HG02759 (cell line): ENCODE data around the gene FMC1.
"Not testable (repeated sequence)": the region's sequence is repeated elsewhere in the genome, so short reads cannot be mapped to it uniquely, and the experiment has no call there.

Source experiments
- ATAC-seq: cut with Tn5 transposase; IDR thresholded peaks from one replicate; pipeline ENCODE4 v1.9.1; 2021; ENCODE audit warnings: mild to moderate bottlenecking, moderate library complexity; ENCODE audit not compliant: unreplicated experiment

Gene FMC1, protein sequence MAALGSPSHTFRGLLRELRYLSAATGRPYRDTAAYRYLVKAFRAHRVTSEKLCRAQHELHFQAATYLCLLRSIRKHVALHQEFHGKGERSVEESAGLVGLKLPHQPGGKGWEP

DNA sequence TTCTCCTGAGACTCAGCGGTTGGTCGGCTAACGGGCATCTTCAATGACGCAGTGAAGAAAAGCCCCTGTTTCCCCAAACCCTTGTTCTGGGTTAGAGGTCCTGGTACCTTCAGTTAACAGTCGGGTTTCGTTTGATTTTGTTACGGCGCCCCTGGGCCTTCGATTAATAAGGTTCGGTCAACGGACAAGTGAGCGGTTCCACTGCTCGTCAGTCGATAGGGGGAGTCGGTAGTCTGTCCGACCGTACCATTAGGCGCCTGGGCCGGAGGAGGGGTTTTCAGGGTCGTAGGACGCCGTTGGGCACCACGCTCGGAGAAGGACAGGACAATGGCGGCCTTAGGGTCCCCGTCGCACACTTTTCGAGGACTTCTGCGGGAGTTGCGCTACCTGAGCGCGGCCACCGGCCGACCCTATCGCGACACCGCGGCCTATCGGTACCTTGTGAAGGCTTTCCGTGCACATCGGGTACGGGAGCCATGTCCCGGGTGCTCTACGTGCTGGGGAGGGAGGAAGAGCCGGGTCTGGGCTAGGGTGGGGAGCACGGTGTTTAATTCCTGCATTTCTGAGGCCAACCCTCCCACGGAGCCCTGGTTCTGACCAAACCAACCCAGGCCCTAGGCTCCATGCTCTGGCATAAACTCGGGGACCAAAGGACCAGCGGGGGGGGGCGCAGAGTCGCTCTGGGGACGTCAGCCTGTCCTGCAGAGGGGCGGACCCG lies at the start of gene FMC1:
FMC1 (plus strand) TSS at position 280 of the 718 bp plus-strand sequence; CDS start at position 328, 48 bp downstream.
- peak; percentile 47 for ATAC-seq

DNA sequence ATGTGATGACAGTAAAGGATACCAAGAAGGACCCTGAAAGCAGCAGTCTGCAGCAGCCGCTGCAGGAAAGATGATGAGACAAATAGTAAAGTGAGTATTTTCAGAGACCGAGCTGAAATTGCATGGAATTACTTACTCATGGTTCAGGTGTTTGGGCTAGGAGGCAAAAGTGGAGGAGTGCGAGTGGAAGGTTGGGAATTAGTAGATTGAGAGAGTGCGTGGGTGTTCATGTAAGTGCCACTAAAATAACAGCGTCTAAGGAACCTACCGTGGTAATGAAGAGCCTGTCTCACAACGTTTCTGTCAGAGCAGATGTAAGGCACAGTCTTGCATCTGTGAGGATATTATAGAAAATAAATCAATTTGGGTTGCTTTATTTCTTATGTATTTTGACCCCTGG lies 48.3 kb upstream of the FMC1 start:
- ATAC-seq = no peak

DNA sequence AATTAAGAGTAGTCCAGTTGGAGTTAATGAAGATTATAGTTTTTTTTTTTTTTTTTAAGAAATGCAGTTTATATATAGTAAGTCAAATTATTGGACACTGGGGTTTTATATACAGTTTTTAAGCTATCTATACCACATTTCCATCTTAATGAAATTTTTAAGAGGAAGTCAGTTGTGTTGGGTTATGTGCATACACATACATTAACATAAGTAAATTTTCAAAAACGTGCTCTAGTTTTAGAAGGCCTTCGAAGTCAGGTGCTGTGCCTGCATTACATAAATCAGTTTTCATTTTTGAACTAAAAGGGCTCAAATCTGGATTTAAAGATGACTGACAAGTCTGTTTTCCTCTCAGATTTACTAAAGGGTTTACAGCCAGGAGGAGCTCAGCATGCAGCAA lies 47.6 kb upstream of the FMC1 start:
- no peak for ATAC-seq

DNA sequence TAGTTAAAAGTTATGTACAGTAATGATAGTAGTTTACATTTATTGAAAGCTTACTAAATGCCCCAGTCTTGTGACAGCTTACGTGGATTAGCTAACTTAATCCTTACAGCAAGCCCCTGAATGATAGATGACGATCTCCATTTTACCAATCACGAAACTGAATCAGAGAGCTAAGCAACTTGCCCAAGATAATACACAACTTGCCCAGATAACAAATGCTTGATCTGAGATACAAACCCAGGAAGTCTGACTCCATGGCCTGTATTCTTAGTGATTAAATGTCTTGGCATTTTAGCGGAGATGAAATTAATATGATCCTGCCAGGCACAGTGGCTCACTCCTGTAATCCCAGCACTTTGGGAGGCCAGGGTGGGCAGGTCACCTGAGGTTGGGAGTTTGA lies 46.9 kb upstream of the FMC1 start:
- no peak for ATAC-seq

DNA sequence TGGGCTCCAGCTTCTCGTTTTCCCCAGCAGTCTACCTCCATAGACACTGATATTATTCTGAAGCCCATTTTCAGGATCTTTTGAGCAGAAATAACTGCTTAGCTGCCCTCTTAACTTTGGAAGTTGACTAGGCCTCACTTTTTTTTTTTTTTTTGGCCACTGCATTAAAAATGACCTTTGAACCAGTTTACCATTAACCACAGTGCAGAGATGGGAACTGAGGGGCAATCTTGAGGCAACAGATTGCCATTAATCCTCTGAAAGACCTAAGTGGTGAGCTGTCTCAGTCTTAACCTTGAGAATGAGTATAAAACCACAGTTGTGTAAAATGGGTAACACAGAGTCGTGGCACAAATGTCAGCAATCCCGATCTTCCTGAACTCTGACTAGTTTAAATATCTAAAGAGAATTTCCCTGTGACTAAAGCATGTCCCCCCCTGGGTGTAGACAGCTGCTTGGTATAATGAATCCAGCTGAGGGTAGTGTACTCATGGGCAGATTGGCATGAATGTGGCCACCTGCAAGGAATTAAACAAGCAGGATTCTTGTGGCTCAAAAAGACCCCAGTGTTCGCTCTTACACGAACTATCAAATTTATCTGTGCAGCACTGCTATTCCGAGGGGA lies 46.1 kb upstream of the FMC1 start:
- ATAC-seq = no peak

DNA sequence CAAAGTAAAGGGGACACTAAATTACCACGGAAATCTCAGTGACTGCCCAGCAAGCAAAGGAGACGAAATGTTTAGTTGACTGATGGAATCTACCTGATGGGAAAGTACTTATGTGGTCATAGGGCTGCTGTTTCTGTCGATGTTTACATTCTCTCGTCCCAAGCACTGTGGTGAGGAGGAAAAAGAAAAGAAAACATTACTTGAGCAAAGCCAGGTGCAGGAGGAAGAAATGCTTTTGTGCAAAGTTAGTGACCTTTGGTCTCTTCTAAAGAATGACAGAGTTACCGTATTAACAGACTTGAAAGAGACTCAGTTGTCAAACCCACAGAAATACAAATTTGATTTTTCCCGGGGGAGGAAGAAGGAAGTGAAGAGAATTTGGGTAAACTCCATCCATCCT lies 43.3 kb upstream of the FMC1 start:
- no peak for ATAC-seq

DNA sequence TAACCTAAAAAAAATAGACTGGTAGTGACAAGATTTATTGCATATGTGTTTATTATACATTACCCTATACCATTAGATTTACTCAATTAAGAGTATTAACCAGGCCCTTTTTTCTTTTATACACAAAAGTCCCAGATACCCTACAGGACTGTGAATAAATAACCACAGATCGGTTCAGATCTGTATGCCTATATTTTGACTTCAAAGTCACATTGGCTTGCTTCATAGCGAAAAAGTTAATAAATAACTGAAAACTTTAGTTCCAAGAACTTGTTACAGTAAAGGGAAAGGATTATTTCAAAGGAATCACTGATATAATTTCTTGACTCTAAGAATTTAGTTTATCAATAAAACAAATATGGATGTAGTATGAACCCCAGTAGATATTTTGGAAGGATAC lies 41.8 kb upstream of the FMC1 start:
- ATAC-seq = no peak

DNA sequence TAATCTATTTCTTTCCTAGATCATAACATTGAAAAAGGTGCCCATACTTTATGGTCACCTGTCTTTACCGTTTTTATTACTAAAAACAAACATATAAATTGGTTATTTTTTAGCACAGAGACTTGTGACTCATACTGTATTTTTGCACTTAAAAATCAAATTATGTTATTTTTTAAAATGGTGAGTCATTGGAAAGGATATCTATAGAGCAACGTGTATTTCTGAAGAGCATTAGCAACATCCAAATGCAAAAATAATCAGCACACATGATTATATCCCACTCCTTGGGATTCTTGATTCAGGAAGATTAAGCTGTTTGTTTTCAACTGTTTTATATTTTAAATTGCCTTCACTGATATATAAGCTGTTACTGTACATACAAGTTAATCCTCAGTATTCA lies 40.7 kb upstream of the FMC1 start:
- no peak for ATAC-seq

DNA sequence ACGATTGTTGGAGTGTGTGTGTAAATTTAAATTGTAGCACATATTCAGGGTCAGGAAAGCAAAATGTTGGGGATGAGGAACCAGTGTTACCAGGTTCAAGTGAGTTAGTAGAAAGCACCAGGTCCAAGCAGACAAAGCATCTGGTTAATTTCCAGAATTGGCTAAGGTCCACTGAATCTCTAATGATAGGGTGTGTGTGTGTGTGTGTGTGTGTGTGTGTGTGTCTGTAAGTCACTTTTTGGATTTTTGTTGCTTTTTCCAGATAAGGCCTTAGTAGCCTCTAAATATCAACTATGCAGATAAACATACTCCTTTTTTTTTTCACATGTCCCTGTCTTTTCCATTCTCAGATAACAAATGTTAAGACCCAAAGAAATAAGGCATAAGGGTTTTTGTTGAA lies 36.6 kb upstream of the FMC1 start:
- no peak for ATAC-seq

DNA sequence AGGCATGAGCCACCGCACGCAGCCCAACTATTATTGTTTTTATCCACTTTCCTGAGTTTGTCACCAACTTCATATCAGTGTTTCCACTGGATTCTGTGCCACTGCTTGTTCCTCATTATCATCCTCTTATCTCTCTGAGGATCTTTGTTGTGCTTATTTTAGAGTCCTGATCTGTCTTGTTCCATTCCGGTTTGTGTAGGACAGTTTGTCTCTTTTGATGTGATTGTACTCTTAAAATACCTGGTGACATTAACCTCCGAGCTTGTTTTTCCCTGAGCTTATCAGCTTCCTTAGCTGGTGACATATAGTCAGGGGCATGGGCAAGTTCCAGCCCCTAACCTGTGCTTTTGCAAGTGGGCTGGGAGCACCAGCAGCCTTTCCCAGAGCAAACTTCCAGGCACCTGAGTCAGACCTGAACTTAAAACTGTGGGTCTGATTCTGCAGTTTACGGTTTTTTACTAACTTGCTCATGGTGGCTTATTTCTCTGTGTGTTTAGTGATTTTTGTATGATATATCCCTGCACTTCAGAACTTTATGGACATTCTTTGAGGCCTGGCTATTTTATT lies 23.1 kb upstream of the FMC1 start:
- no peak for ATAC-seq

DNA sequence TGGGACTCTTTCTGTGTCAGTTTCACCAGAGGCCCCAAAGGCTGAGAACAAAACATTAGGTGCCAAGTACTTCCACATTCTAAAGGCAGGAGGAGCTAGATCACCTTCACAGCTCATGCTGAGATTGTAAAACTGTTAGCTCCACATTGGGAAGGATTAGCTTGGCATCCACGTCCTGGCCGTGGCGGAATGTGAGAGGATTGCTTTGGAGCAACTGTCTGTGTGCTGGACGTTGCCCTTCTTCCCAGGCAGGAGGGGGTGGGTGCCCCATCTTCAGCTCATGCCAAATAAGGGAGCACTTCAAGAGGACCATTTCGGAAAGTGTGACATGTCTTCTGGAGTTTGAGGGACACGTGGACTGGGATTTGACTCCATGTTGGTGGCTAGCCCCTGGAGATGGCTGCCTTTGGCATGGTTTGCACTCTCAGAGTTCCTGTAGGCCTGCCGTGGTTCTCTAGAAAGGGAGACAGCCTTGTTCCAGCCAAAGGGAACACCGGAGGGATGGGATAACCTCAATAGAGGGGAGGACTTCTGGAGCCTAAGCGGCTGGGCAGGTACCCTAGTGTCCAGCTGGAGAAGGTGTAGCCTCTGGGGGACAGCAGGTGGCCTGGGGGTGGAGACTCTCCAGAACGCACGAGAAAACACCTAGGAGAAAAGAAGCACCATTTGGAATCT lies 19.9 kb upstream of the FMC1 start:
- ATAC-seq = no peak

DNA sequence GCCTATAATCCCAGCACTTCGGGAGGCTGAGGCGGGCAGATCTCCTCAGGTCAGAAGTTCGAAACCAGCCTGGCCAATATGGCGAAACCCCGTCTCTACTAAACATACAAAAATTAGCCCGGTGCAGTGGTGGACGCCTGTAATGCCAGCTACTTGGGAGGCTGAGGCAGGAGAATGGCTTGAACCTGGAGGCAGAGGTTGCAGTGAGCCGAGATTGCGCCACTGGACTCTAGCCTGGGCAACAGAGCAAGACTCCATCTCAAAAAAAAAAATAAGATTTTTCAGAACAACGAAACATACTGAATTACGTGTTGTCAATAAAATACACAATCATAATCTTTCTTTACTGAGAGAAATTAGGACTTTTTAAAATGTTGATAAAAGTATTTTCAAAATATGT lies 16.4 kb upstream of the FMC1 start:
- not testable (repeated sequence) for ATAC-seq

DNA sequence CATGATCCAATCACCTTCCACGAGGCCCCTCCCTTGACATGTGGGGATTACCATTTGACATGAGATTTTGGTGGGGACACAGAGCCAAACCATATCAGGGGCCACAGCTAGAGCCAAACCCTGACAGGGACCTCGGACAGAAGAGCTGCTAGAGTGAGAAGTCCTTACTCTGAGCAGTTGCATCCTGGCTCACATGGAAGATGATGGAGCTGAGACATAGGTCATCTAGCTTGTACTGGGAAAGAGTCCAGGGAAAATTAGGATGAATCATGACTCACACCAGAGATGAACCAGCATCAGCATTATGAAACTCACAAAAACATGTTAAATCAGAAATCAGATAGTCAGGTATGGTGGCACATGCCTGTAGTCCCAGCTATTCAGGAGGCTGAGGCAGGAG lies 12.8 kb upstream of the FMC1 start:
- no peak for ATAC-seq

DNA sequence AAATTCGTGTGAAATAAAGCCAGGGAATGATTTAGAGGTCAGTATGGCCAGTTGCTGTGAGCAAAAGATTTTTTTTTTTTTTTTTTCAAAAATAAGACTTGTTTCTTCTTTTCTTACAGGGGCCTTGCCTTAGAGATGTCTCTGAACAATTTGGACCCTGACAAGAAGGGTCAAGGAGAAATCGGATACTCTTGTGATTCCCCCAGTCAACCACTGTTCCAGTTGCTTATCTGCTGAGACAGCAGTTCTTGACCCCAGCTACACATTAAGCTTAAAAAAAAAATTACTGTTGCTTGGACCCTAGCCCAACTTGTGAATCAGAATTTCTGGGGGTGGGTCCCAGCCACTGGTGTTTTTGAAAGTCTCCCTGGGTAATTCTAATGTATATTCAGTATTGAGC lies 12.0 kb upstream of the FMC1 start:
- ATAC-seq = no peak

DNA sequence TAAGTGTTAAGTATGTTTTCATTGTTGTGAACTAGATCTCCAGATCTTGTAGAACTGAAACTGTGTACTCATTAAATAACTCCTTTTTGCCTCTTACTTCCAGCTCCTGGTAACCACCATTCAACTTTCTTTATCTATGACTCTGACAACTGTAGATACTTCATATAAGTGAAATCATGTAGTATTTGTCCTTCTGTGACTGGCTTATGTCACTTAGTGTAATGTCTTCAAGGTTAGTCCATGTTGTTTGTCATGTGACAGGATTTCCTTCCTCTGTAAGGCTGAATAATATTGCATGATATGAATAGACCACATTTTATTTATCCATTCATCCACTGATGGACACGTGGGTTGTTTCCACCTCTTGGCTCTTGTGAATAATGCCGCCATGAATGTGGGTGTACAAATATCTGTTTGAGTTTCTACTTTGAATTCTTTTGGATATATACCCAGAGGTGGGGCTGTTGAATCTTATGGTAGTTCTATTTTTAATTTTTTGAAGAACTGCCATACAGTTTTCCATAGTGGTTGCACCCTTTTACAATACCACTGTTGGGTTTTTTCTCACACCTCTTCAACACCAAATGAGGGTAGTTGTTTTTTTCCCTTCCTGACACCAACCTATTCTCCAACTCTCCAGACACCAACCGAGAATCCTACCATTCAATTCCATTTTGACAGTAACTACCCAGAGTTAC lies 10.7 kb upstream of the FMC1 start:
- no peak for ATAC-seq

DNA sequence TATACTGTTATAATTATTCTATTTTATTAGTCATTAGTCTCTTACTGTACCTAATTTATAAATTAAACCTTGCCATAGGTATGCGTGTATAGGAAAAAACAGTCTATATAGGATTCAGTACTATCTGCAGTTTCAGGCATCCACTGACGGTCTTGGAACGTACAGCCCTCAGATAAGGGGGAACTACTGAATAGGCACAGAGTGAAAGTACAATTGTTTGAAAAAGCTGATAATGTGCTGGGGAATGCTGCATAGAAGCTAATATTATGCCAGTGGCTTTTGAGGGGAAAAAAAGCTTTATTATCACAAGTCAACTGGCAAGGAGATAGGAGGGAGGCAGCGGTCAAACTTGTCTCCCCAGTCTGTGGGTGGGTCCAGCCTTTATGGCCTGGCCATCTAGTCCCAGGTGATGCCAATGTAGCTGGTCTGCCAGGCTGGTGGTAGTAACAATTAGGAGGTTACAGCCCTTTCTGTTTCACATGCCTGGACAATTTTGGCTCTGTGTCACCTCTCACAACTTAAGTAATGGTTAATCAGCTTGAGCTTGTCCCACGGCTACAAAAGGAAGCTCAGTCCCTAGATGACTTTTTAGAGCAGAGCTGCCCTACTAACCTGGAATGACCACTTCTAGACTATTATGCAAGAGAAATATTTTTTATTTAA lies 8.3 kb upstream of the FMC1 start:
- ATAC-seq = no peak

DNA sequence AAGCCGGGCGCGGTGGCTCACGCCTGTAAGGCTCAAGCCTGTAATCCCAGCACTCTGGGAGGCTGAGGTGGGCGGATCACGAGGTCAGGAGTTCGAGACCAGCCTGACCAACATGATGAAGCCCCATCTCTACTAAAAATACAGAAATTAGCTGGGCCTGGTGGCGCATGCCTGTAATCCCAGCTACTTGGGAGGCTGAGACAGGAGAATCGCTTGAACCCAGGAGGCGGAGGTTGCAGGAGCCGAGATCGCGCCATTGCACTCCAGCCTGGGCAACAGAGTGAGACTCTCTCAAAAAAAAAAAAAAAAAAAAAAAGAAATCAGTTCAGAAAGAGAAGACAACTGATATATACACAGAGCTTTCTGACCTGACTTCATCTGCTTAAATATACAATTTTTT lies 7.7 kb upstream of the FMC1 start:
- ATAC-seq = not testable (repeated sequence)

DNA sequence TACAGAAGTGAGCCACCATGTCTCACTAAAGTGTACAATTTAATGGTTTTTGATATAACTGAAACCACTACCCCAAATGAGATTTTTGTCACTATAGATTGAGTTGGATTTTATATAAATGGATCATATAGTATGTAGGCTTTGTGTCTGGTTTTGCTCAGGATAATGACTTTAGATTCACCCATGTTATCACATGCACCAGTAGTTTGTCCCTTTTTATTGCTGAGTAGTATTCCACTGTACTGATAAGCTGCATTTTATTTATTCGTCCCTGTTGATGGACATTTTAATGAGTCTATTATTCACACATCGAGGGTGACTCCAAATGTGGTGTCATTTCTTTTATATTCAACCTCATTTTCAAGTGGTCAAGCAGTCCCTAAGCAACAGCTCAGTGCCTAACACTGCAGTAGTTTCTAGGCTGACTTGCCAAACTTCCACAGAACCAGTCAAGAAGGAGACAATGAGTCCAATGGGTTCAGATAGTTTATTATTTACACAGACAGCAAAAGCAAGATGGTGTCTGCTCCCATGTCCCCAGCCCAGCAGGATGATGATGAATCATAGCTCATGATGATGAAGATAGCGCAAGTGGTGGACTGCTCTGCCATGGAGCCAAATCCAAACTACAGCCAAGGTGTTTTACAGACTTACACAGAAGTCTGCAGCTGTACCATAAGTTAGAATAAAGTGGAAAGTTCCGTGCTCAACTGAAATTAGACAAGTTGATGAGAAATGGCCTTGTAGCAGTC lies 6.6 kb upstream of the FMC1 start:
- no peak for ATAC-seq

DNA sequence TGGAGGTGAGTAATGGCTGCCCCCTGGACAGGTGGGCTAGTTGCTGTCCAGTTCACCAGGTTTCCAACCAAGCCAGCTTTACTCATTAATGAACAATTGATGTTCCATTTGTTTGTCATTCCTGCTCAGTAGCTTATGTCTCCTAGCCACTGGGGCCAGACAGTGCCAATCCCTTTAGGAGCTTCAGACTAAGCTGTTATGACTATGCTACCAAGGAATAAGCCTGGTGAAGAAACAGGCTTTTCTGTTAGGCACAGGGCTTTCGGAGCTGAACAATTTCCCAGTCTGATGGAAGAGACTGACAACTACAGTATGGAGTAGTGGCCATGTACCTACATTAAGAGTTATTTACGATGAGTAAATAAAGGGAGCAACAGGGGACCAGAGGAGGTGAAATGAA lies 2.1 kb upstream of the FMC1 start:
- no peak for ATAC-seq

DNA sequence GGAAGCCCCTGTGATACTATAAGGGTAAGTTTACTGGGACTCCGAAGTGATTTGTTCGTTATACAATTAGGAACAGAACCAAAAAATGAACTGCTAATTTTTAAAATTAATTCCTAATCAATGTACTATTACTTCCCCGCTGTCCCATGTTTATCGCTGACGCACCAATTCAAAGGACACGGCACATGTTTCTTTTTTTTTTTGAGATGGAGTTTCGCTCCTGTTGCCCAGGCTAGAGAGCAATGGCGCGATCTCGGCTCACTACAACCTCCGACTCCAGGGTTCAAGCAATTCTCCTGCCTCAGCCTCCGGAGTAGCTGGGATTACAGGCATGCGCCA lies 1.5 kb upstream of the FMC1 start:
- no peak for ATAC-seq
